Spleen (tissue), 7 donors: ENCODE measurements around the gene ARL4A.

Source experiments
- POLR2A ChIP-seq, 3 donors: fragments of 450-650 bp; IDR thresholded peaks; one replicate each; pipeline ENCODE4 v1.5.1; 2017; ENCODE audit warnings: antibody characterized with exemption in 3 of 3, mild to moderate bottlenecking in 1 of 3
- POLR2AphosphoS5 ChIP-seq, 3 donors: sonication (generic); formaldehyde crosslinking; IDR thresholded peaks; one replicate each; pipeline ENCODE4 v1.5.1; 2017; ENCODE audit warnings: antibody characterized with exemption in 3 of 3
- TF ChIP-seq, protein P1 (sequence below), 11 experiments: fragments of 200-600 bp in 7 of 11; fragments of 450-650 bp in 4 of 11; sonication (generic) in 4 of 11; IDR thresholded peaks in 8 of 11; conservative IDR thresholded peaks in 3 of 11; 1 replicate in 7 of 11; 2 replicates in 4 of 11; pipeline versions ENCODE4 v1.4.0 to v1.8.0; 2016 to 2021; ENCODE audit warnings: antibody characterized with exemption in 11 of 11, inconsistent platforms in 4 of 11, mild to moderate bottlenecking in 1 of 11
- donor health status: DM: no; HTN: no; CAD: no; lungs with moderate emphysema.
- donor health status: DM: no; HTN: no; CAD: no.
- donor health status: DM: no; HTN: no; CAD: no.

DNA sequence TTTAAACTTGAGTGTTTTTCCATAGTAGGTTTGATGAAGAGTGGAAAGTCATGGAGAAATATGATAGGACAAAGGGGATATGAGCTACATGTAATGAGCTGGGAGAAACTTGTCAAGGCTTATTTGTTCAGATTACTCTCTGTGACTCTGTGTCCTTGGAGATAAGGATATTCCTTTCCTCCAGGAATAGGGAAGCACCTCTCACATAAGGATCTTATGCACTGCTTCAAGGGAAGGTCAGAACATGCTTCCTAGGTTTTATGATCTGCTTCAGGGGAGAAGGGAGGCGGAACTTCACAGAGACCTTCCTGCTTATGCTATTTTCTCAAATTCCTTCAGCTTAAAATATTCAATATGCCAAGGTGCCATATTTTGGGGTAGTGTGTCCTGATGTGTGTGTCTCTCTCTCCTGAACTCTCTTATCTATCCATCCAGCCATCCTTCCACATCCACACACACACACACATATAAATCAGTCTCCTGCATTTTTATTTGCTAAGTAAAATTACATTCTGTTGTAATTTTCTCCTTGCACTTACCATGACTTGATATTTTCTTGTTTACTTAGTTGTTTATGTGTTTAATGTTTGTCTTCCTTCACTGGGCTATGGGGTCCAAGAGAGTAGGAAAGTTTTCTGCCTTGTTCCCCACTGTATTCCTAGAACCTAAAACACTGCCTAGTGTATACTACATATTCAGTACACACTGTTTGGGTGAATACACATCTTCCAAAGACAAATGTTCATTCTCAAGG lies 26.4 kb downstream of the ARL4A start:
- TF ChIP-seq, protein P1, sequence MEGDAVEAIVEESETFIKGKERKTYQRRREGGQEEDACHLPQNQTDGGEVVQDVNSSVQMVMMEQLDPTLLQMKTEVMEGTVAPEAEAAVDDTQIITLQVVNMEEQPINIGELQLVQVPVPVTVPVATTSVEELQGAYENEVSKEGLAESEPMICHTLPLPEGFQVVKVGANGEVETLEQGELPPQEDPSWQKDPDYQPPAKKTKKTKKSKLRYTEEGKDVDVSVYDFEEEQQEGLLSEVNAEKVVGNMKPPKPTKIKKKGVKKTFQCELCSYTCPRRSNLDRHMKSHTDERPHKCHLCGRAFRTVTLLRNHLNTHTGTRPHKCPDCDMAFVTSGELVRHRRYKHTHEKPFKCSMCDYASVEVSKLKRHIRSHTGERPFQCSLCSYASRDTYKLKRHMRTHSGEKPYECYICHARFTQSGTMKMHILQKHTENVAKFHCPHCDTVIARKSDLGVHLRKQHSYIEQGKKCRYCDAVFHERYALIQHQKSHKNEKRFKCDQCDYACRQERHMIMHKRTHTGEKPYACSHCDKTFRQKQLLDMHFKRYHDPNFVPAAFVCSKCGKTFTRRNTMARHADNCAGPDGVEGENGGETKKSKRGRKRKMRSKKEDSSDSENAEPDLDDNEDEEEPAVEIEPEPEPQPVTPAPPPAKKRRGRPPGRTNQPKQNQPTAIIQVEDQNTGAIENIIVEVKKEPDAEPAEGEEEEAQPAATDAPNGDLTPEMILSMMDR (IDR thresholded peaks at IDR 0.05 in 8 of 11, conservative IDR thresholded peaks at IDR 0.05 in 3 of 11): no peak
- no peak for TF ChIP-seq POLR2AphosphoS5 (IDR thresholded peaks at IDR 0.05)
- no peak for TF ChIP-seq POLR2A (IDR thresholded peaks at IDR 0.05)
